Measurements from ENCODE around the gene GALNT9.
A peak's percentile ranks its signal among the peaks of the same experiment; 100 is the strongest.

GRCh38 chr12:132194056-132194455 is 135.3 kb downstream of the GALNT9 start:
- TF ChIP-seq, protein P1, sequence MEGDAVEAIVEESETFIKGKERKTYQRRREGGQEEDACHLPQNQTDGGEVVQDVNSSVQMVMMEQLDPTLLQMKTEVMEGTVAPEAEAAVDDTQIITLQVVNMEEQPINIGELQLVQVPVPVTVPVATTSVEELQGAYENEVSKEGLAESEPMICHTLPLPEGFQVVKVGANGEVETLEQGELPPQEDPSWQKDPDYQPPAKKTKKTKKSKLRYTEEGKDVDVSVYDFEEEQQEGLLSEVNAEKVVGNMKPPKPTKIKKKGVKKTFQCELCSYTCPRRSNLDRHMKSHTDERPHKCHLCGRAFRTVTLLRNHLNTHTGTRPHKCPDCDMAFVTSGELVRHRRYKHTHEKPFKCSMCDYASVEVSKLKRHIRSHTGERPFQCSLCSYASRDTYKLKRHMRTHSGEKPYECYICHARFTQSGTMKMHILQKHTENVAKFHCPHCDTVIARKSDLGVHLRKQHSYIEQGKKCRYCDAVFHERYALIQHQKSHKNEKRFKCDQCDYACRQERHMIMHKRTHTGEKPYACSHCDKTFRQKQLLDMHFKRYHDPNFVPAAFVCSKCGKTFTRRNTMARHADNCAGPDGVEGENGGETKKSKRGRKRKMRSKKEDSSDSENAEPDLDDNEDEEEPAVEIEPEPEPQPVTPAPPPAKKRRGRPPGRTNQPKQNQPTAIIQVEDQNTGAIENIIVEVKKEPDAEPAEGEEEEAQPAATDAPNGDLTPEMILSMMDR (IDR thresholded peaks at IDR 0.05; ENCODE audit: low read depth, low read length) = peak; percentile 15; the same call in 1 of the 2 replicates
- TF ChIP-seq EZH2phosphoT487 (IDR thresholded peaks at IDR 0.05; ENCODE audit: low read depth) = no peak

Measured in OCI-LY3 (cell line).